HG03460 (cell line): ENCODE data around the gene UNC93A.
"Not testable (repeated sequence)": the region's sequence is repeated elsewhere in the genome, so short reads cannot be mapped to it uniquely, and the experiment has no call there.

Experiments
- ATAC-seq: cut with Tn5 transposase; IDR thresholded peaks from one replicate; pipeline ENCODE4 v1.9.1; 2021; ENCODE audit not compliant: unreplicated experiment

The UNC93A gene

GRCh38 chr6:167338541-167339117 is 47.5 kb downstream of the UNC93A start:
- no peak for ATAC-seq

GRCh38 chr6:167341038-167341583 is 50.0 kb downstream of the UNC93A start:
- ATAC-seq = no peak

GRCh38 chr6:167341665-167342655 is 50.8 kb downstream of the UNC93A start:
- ATAC-seq = no peak

GRCh38 chr6:167342879-167343610 is 51.9 kb downstream of the UNC93A start:
- no peak for ATAC-seq

GRCh38 chr6:167345348-167345747 is 54.2 kb downstream of the UNC93A start:
- ATAC-seq = no peak

GRCh38 chr6:167345960-167346359 is 54.8 kb downstream of the UNC93A start:
- ATAC-seq = no peak

GRCh38 chr6:167347226-167347625 is 56.1 kb downstream of the UNC93A start:
- no peak for ATAC-seq

- ATAC-seq = no peak
Measured at GRCh38 chr6:167349631-167350274, 58.6 kb downstream of the UNC93A start.

GRCh38 chr6:167350275-167350696 is 59.2 kb downstream of the UNC93A start:
- ATAC-seq = no peak

- ATAC-seq = no peak
Measured at GRCh38 chr6:167350731-167351655, 59.9 kb downstream of the UNC93A start.

GRCh38 chr6:167351656-167352345 is 60.7 kb downstream of the UNC93A start:
- ATAC-seq = no peak

GRCh38 chr6:167356874-167357273 is 65.8 kb downstream of the UNC93A start:
- no peak for ATAC-seq

- ATAC-seq = not testable (repeated sequence)
Measured at GRCh38 chr6:167358394-167358793, 67.3 kb downstream of the UNC93A start.

- not testable (repeated sequence) for ATAC-seq
Measured at GRCh38 chr6:167361170-167361569, 70.1 kb downstream of the UNC93A start.
